Glomerular visceral epithelial cell (primary cell): ENCODE results near the gene HOXD10.

Experiments
- DNase-seq: peaks from one replicate; pipeline ENCODE4 v3.0.0-alpha.2; 2016; ENCODE audit errors: extremely low spot score

Gene HOXD10

DNA sequence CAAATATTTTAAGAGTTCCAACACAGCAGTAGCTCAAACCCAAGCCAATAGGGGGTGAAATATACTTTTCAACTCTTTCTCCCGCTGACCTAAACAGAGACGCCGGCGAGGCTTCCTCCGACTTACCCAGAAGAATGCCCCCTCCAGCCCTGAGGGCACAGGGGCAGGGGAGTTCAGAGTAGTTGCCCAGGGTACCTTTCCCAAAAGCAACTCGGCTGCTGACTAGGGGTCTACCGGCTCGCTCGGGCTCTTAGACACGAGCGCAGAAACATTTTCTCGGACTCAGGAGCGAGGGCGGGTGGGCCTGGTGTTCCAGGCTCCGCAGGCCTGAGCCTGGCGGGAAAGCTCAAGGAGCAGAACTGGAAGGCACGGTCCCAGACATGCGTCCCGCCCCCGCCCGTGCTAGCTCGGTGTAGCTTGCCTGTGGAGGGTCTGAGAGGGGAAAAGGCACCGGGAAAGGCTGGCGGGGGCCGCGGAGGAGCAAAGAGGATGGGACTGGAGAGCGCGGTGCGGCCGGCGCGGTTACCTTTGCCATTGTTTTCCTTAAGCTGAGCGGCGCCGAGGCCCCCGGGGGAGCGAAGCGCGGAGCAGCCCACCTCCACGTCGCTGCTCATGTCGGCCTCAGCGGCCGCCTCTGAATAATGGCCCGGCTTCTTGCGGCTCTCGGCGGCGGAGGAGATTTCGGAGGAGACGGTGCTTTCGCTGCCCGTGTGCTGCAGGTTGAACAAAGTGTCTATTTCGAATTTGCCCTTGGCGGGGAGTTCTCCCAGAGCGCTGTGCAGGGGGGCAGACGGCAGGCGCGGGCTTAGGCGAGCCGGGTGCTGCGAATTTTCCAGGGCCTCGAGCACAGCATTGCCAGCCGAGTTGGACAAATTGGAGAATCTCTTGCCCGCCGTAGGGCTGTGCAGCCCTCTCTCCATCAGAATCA, 33.5 kb upstream of the HOXD10 start:
- DNase-seq, result no peak

DNA sequence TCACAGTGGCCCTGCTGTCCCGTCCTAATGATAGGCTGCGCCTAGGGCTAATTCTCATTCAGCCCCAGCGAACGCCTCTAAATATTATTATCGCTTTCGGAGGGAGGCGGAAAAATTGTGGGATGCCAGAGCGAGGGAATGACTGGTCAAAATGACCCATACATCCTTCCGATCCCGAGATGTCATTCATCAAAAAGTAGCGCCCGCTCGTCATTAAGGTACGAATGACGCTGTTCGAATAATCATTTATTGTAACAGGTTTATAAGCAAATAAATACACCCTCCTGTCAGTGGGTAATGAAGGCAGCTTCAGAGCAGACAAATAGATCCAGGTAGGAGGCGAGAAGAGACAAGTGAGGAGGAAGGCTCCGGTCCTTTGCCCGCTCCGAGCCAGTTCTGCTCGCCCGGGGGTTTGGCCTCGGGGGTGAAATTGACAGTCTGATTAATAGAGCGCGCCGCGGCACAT, 32.7 kb upstream of the HOXD10 start, which contains the start of gene EVX2:
Gene EVX2 (minus strand): TSS at position 167 of the 466 bp plus-strand sequence. CDS start 186 bp downstream, outside the sequence.
- DNase-seq, result no peak

DNA sequence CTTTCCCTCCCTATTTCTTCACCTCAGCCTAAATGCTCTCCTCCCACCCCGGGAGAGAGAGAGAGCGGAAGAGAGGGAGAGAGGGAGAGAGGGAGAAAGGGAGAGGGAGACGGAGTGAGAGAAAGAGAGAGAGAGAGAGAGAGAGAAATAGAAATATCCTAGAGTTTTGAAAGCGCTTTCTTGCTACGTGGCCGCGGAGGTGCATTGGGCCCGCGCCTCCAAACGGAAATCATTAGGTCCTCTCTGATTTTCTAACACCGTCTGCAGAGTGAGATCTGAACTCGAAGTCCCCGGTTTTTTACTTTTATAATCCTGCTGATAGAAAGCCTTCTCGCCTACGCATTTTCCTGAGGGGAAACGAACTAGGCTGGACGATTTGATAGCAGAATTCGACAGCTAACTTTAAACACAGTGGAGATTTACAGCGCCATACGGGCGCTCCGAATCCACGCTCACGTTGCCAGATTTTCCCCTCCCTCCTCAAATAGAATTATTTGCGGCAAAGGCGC, 31.9 kb upstream of the HOXD10 start:
- DNase-seq, result no peak

GRCh38 chr2:176085120-176085788, 31.3 kb upstream of the HOXD10 start:
- no peak for DNase-seq

DNA sequence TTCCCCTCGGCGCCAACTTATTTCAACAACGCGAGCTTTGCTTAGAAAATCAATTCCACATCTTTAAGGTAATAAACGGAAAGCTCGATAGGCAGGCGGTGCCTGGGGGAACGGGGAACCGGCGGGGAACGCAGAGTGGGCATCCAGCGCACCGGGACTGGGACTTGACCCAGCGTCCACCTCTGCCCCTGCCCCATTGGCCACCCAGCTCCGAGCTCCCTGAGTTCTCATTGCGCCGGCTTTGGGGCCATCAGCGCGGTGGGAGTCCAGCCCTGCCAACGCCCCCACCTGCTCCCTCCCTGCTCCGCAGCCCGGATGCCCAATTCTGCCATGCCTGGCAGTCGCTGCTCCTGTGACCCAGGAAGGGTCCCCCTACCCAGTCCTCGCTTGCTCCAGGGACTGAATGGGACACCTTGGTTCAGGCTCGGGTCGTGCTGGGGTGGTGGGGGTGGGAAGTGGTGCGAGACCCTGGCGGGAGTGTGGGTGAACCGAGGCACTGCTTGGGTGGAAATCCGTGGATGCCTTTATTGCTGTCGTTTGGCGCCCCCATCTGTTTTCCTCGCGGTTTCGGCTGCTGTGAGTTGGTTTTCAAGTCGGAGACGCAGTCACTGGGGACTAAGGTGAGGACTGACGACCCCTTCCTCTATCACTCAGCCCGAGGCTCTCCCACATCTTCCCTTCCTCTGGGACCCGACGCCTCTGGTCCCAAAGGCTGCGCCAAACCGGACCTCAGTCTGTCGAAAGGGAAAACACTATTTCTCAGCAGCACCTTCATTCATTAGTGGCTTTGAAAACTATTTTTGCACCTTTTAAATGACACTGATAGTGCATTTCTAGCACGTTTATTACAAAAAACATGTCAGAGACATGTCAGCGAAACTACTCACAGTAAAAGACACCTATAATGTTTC, 30.5 kb upstream of the HOXD10 start:
- DNase-seq, result no peak

DNA sequence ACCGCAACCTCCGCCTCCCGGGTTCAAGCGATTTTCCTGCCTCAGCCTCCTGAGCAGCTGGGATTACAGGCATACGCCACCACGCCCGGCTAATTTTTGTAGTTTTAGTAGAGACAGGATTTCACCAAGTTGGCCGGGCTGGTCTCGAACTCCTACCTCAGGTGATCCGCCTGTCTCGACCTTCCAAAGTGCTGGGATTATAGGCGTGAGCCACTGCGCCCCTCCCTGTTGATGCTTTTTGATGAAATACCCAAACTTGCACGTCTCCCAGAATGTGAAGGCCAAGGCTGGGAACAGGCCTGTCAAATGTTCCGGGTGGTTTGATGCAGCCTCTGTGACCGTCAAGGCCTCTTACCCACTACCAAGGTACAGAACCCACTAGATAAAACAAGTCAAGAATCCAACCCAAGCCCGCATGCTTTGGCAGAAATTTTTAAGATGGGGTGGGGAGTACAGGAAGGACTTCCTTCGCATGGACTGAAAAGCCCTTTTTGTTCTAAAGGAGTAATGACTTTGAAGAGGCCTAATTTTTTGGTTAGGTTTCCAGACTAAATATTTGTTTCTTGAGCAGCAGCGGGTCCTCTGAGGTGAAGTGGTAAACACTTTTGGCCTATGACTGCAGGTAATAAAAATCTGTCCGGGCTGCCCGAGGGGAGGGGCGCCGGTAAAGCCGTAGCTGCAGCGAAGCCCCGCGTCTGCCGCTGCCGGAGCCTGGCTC, 29.1 kb upstream of the HOXD10 start:
- DNase-seq, result no peak

GRCh38 chr2:176088048-176088936, 28.3 kb upstream of the HOXD10 start:
- peak; percentile 59 for DNase-seq

DNA sequence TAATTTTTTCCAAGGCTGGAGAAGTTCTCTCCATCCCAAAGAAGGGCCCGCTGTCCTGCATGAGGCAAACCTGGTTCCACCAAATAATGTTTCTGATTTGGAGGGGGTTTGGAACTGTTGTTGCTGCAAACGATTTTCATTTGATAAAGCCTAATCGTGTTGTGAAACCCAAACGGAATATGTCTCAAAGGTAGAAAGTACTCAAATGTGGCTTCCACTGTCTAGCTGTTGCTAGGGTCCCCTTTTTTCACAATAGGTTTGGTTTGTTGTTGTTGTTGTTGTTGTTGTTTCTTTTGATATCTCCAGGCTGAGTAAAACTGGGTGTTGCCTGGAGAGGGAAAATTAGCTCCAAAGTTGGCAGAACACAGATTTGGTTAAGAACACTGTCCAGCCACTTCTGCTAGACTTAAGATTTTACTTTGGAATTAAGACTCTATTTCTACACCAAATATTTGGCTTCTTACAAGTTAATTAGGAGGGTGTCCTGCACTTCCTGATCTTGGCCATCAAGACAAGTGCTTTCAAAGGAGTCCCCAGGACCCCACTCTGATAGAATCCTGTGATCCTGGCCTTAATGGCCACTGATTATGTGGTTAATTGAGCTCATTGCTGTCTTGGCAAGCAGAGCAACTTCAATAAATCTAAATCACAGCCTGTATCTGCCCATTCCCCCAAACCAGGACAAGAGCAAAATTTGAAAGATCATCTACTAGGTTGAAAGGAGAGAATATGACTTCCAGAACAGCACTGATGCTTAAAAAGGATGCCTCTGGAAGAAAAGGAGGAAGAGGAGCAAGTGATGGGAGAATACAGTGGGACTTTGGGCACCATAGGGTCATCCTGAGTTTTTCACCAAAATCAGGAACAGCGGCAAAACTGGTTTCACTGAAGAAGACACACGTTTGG, 27.4 kb upstream of the HOXD10 start:
- no peak for DNase-seq

DNA sequence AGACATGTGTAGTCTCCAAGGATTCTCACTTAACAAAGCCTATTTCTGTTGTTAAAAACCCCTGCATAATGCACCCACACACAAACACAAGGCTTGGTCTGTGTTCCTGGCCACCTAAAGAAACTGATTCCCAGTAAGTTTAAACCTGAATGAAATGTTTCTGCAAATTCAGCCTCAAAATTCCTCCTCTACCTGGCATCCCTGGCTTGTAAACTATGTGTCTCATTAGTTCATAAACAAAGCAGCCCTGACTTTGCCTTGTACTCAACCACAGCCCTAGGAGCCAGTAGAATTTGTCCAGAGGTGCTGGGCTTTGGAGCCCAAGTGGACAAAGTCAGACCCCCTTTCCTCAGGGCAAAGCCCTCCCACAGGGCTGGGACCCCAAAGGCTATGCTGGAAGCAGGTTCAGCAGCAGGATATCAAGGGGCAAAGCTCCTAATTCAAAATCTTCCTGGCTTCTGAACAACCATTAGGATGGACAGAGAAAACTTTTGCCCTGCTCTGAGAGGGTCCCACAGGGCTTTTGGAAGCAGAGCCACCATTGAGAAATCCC, 26.7 kb upstream of the HOXD10 start:
- no peak for DNase-seq

- no peak for DNase-seq
These were observed 25.7 kb upstream of the HOXD10 start for GRCh38 chr2:176090862-176091261.

DNA sequence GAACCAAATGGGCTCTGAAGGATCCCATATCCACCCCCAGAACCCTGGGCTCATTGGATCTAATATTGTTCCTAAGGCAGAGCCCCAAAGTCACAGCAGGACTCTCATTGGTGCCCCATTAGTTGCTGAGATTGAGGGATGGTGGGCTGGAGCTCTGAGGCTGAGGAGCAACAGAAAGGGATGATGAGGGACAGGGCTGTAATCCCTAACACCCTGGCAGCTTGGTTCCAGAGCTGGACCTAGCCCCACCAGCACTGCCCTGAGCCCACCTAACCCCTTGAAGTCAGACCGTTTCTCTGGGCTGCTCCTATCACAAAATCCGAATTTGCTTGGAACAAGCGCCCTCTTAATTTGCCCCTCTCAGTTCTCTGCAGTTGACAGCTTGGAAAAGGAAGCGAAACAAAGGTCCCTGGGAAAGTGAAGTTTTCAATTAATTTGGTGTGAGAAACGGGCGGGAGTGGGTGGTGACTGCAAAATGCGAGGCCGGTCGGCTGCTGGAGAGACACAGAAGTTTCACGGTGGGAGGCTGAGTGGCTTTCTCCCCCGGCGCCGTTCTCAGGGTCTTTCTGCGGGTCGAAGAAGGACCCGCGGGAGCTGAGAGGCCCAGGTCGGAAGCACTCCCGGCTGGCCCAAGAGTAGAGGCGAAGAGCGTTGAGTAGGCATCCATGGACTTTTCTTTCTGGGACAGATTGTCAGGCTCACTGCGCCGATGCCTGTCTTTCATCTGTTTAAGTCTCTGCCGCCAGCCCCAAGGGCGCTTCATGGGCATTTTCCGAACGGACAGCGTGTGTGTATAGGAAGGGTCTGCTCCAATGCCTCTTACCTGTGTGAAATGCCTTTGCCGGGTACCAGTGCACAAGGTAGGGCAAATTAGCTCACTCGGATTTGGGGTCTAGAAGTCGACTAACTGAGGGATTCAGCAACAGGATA, 25.0 kb upstream of the HOXD10 start:
- DNase-seq, result no peak

DNA sequence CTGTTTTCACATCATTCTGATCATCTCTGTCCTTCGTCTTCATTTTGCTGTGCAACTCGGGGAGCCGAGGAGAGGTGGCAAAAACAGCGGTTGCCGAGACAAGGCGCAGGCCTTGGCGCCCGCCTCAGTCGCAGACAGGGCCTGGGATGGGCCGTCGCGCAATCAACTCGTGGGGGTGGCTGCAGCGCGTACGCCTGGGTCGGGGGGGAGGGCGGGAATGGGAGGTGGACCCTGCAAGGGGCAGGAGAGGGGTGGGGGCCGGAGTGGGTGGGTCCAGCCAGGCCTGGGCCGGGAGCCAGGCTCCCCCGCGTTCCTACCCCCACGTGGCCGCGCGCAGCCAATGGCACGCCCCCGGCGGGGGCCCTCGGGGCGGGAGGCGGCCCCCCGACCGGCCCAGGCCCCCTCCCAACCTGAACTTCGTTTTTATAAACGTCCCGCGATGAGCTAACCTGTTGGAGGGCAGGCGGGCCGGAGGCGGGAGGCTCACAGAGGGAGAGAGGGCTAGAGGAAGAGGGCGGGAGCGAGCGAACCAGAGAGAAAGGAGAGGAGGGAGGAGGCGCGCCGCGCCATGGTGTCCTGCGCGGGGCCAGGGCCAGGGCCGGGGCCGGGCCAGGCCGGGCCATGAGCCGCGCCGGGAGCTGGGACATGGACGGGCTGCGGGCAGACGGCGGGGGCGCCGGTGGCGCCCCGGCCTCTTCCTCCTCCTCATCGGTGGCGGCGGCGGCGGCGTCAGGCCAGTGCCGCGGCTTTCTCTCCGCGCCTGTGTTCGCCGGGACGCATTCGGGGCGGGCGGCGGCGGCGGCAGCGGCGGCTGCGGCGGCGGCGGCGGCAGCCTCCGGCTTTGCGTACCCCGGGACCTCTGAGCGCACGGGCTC, 24.1 kb upstream of the HOXD10 start, which contains the start of gene HOXD13:
Gene HOXD13 (plus strand): TSS at position 452 of the 875 bp plus-strand sequence. CDS start 170 bp downstream, at position 622.
- no peak for DNase-seq

GRCh38 chr2:176093145-176093897, 23.3 kb upstream of the HOXD10 start:
- no peak for DNase-seq

GRCh38 chr2:176093898-176094249, 22.7 kb upstream of the HOXD10 start:
- no peak for DNase-seq

DNA sequence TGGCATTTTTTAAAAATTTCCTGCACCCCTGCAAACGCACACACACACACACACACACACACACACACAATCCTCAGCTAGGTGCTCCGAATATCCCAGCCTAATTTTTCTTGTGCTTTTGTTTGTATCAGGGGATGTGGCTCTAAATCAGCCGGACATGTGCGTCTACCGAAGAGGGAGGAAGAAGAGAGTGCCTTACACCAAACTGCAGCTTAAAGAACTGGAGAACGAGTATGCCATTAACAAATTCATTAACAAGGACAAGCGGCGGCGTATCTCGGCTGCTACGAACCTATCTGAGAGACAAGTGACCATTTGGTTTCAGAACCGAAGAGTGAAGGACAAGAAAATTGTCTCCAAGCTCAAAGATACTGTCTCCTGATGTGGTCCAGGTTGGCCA, 22.2 kb upstream of the HOXD10 start:
- no peak for DNase-seq

GRCh38 chr2:176095421-176095820, 21.2 kb upstream of the HOXD10 start:
- DNase-seq, result no peak
